Middle frontal gyrus (tissue), 1 donor: ENCODE results near the gene DDX4.

Experiments
- DNase-seq: peaks from one replicate; pipeline ENCODE4 v3.0.0-alpha.2; 2015; ENCODE audit warnings: low spot score; ENCODE audit errors: extremely low spot score

Gene DDX4

GRCh38 chr5:55820488-55820887 is 82.6 kb downstream of the DDX4 start:
- no peak for DNase-seq

- DNase-seq: no peak
These were observed 84.1 kb downstream of the DDX4 start for GRCh38 chr5:55821731-55822512.

- no peak for DNase-seq
These were observed 85.4 kb downstream of the DDX4 start for GRCh38 chr5:55823151-55823796.

DNA sequence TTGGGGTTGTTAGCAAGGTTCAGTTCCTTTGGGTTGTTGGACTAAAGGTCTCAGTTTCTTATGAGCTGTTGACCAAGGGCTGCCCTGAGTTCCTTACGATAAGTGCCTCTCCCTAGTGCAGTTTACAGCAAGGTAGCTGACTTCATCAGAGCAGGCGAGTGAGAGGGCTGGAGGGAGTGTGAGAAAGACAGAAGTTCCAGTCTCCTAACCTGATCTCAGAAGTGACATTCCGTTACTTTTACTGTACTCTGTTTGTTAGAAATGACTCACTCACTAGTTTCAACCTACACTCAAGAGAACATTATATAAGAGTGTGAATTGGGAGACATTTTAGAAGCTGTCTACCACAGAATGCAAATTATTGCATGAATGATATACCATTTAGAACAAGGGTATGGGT is 92.1 kb downstream of the DDX4 start:
- DNase-seq: no peak

DNA sequence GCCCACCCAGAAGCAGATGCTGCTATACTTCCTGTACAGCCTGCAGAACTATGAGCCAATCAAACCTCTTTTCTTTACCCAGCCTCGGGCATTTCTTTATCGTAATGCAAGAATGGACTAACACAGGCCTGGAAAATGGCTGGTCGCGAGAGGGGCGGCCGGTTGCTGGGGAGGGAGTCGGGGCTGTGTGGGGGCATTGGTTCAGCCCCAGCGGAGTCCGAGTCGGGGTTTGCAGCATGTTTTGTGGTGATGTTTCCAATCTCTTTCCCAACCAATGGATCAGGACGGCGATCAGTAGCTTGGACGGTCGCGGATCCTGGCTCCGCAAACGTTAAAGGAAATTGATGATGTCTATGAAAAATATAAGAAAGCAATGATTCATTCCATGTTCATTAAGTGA is 94.6 kb downstream of the DDX4 start:
- no peak for DNase-seq

- DNase-seq: no peak
These were observed 98.3 kb downstream of the DDX4 start for GRCh38 chr5:55836191-55836590.

- DNase-seq: no peak
These were observed 104.1 kb downstream of the DDX4 start for GRCh38 chr5:55841976-55842375.

DNA sequence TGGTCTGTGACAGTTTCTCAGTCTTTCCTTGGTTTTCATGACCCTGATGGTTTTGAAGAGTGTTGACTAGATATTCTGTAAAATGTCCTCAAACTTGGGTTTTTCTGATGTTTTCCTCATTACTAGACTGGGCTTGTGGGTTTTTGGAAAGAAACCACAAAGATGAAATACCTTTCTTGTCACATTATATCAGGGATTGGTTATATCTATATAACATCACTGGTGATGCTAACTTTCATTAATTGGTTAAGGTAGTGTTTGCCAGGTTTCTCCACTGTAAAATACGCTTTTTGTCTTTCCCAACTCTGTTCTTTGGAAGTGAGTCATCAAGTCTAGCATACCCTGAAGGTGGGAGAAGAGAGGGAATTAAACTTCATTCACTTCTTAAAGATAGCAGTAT is 110.0 kb downstream of the DDX4 start:
- no peak for DNase-seq

- no peak for DNase-seq
These were observed 110.9 kb downstream of the DDX4 start for GRCh38 chr5:55848783-55849182.

GRCh38 chr5:55850839-55851674 is 113.2 kb downstream of the DDX4 start, which contains the start of gene IL31RA:
TSS of gene IL31RA (plus strand) at chr5:55851357. CDS start at chr5:55851571, 214 bp downstream.
- no peak for DNase-seq

GRCh38 chr5:55851675-55851979 is 113.8 kb downstream of the DDX4 start:
- no peak for DNase-seq

DNA sequence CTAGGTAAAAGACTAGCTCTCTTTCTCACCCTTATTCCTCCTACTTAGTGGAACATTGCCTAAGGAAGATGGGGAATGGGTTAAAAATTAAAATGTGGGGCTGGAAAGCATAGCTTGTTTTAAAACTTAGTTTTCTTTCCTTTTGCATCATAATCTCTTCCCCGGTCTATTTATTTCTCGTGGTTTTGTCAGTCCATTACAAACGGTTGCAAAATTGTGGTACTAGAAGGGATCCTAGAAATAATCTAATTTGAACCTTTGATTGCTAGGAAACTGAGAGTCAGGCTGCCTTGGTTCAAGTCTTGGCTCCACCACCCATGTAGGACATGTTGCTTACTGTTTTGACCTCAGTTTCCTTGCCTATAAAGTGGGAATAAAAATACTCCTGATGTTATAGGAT is 114.6 kb downstream of the DDX4 start:
- DNase-seq: no peak

DNA sequence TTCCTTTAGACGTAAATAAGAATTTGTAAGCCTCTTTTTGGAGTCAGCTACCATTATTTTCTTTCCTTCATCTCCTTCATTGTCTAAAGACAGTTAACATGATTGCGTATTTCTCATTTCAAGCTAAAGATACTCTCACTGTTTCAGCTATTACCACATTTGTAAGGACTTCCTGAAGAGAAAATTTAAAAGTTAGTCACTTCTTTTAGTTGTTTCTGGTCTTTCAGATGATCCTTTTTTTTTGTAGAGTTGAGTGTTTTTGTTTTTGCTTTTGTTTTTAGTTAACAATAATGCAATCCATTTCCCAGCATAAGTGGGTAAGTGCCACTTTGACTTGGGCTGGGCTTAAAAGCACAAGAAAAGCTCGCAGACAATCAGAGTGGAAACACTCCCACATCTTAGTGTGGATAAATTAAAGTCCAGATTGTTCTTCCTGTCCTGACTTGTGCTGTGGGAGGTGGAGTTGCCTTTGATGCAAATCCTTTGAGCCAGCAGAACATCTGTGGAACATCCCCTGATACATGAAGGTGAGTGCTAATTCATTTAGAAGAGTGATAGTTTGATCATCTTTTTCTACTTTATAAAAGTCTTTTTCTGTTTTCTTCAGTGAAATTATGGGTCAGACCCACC is 115.3 kb downstream of the DDX4 start:
- DNase-seq: no peak

- no peak for DNase-seq
These were observed 116.0 kb downstream of the DDX4 start for GRCh38 chr5:55853818-55854217.

DNA sequence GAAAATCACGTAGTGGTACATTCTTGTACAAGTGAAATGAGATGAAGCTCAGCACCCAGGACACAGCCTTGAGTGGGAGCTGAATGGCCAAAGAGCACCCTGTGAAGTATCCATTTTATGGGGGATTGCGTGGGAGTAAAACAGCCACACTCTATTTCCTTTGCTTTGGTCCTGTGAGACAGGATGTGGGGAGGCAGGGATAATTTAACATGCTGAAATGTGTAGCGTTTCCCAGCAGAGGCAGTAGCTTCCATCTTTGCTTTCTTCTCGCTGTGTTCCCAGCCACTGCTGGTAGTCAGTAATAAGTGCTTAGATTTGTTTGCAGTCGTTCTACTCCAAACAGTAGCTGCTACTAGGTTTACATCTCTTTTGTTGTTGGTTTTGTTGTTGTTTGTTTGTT is 117.6 kb downstream of the DDX4 start:
- no peak for DNase-seq

DNA sequence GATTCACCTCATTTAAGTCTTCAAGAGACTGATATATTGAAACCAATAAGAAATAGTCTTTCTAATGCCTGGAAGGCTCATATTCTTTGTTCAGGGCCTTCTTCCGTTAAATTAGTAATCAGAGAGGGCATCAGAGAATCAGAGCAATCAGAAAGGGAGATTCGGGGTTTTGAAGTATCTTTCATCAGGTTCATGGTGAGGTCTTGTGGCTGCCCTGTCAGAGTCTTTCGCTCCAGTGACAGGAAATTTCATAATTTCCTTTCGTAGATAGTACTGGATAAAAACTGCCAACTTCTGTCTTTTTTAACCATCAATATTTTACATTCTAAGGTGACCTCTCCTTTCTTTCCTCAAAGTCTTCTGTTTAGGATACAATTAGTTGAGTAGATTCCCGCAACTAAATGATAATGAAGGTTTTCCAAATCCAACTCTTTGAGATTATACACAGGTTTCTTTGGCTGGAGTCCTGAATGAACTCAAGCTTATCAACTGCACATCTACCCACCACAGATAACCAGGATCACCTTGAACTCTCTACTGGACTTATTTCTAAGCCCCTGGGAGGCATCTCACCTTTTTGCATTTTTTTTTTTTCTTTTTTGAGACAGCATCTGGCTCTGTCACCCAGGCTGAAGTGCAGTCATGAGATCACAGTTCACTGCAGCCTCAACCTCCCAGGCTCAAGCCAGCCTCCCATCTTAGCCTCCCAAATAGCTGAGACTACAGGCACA is 118.8 kb downstream of the DDX4 start:
- no peak for DNase-seq

- DNase-seq: no peak
These were observed 119.4 kb downstream of the DDX4 start for GRCh38 chr5:55857247-55857640.

- DNase-seq: no peak
These were observed 120.2 kb downstream of the DDX4 start for GRCh38 chr5:55858104-55858503.

DNA sequence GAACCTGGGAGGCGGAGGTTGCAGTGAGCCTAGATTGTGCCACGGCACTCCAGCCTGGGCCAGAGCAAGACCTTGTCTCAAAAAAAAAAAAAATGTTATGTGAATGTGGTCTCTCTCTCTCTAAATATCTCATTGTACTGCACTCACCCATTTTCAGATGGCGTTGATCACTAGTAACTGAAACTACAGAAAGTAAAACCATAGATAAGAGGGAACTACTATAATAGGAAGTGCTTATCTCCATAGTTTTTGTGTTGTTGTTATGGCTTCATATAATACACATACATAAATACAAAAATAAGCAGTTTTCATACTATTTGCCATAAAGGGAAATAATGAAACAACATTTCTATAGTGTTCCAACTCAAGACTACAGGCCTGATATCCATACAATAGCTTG is 122.4 kb downstream of the DDX4 start:
- no peak for DNase-seq

DNA sequence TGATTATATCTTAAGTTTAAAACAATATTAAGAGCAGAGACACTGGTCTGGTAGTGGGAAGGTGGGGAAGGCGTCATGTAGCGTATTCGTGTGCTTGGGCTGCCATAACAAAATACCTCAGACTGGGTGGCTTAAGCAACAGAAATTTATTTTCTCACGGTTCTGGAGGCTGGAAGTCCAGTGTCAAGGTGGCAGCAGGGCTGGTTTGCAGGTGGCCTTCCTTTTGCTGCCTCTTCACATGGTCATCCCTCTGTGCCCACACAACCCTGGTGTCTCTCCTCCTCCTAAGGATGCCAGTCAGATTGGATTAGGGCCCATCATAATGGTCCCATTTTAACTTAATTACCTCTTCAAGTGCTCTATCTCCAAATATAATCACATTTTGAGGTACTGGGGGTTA is 122.8 kb downstream of the DDX4 start:
- no peak for DNase-seq
